Mammary epithelial cell (primary cell): ENCODE data around the gene TMEM247.

Experiments used
- CTCF ChIP-seq, 2 donors: IDR thresholded peaks in 1 of 2; conservative IDR thresholded peaks in 1 of 2; 2 replicates each; pipeline ENCODE4 v1.5.1; 2011 to 2012; ENCODE audit warnings: inconsistent platforms in 2 of 2, low read length in 2 of 2, mild to moderate bottlenecking in 2 of 2, control low read depth in 1 of 2, low read depth in 1 of 2; ENCODE audit not compliant: insufficient read depth in 1 of 2; ENCODE audit errors: extremely low read depth in 1 of 2
- EZH2 ChIP-seq: IDR thresholded peaks from 2 replicates; pipeline ENCODE4 v1.6.1; 2012; ENCODE audit warnings: low read length, inconsistent platforms, borderline replicate concordance

DNA sequence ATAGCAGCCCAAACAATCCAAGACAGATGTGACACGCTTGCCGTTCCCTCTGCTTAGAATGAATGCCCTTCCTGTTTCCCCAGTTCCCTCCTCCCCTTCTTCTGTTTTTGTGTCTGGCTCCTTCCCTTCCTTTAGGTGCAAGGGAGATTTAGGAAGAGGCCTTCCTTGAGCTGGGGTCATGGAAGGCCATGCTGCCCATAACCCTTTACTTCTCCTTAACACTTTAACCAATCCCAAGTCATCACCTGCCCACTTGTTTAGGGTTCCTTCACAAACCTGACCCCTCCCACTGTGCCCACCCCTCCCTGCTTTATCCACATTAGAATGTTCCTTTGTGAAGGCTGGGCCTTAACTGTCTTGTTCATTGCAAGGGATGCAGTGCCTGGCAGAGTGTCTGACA lies 24.9 kb downstream of the TMEM247 start:
- TF ChIP-seq CTCF (conservative IDR thresholded peaks at IDR 0.05 in 1 of 2, IDR thresholded peaks at IDR 0.05 in 1 of 2; ENCODE audit: extremely low read depth in 1 of 2, insufficient read depth in 1 of 2, low read depth in 1 of 2, low read length in 2 of 2) (no peak), EZH2 (no peak)
